Gastroesophageal sphincter (tissue), 4 donors: ENCODE data around the gene TTC3. TPM values are rescaled to one million over a fixed set of nuclear protein-coding genes. Genes with fewer than 3 reads are reported as not detected.

Experiments
- ATAC-seq: fragments of 150-250 bp; one replicate; pipeline ENCODE4 v1.9.1; 2016; ENCODE audit warnings: mild to moderate bottlenecking, moderate library complexity
- H3K27ac ChIP-seq, 4 donors: fragments of 200-600 bp; sonication (generic) in 3 of 4; 1 replicate in 3 of 4; 2 replicates in 1 of 4; pipeline ENCODE4 v1.5.1; 2016 to 2019
- H3K27me3 ChIP-seq: fragments of 200-600 bp; sonication (generic); one replicate; pipeline ENCODE4 v1.5.1; 2019
- H3K36me3 ChIP-seq, 2 donors: fragments of 200-600 bp; sonication (generic); one replicate each; pipeline ENCODE4 v1.5.1; 2019; ENCODE audit warnings: control low read depth in 1 of 2
- H3K4me1 ChIP-seq, 3 donors: fragments of 200-600 bp; sonication (generic); 1 replicate in 2 of 3; 2 replicates in 1 of 3; pipeline ENCODE4 v1.5.1; 2016 to 2019; ENCODE audit warnings: control low read depth in 2 of 3
- H3K4me3 ChIP-seq, 2 donors: fragments of 200-600 bp; sonication (generic); one replicate each; pipeline ENCODE4 v1.5.1; 2019; ENCODE audit warnings: mild to moderate bottlenecking in 1 of 2, moderate library complexity in 1 of 2
- H3K9me3 ChIP-seq, 3 donors: fragments of 200-600 bp; sonication (generic); one replicate each; pipeline ENCODE4 v1.5.1; 2017 to 2019; ENCODE audit warnings: control low read depth in 2 of 3
- EP300 ChIP-seq: sonication (generic); formaldehyde crosslinking; IDR thresholded peaks from one replicate; pipeline ENCODE4 v1.6.1; 2017; ENCODE audit warnings: antibody characterized with exemption, mild to moderate bottlenecking
- POLR2A ChIP-seq, 2 donors: fragments of 450-650 bp; IDR thresholded peaks; one replicate each; pipeline ENCODE4 v1.6.1; 2017; ENCODE audit warnings: antibody characterized with exemption in 2 of 2, mild to moderate bottlenecking in 2 of 2, moderate library complexity in 1 of 2
- POLR2AphosphoS5 ChIP-seq: sonication (generic); formaldehyde crosslinking; IDR thresholded peaks from one replicate; pipeline ENCODE4 v1.6.1; 2017; ENCODE audit warnings: antibody characterized with exemption
- WGBS, 2 donors: methylation state at CpG; one replicate each; pipeline ENCODE4 v1.1.5; 2018; ENCODE audit warnings: low coverage in 1 of 2; 5-methylcytosine and 5-hydroxymethylcytosine counted together
- total RNA-seq, 4 donors: library from RNA; depleted of rRNA; stranded (reverse); fragments of >200 nt; gene quantifications; one replicate each; pipeline ENCODE4 v1.1.0, GENCODE V29; 2016
- TF ChIP-seq, protein P1 (sequence below), 4 experiments: fragments of 200-600 bp in 2 of 4; fragments of 450-650 bp in 2 of 4; sonication (generic) in 1 of 4; IDR thresholded peaks; one replicate each; pipeline ENCODE4 v1.5.1; 2017 to 2019; ENCODE audit warnings: antibody characterized with exemption in 4 of 4, mild to moderate bottlenecking in 2 of 4, moderate library complexity in 2 of 4

TTC3 gene
- total RNA-seq, 4 donors from 2014 or later, result 85.1 to 157 (median 127) TPM

DNA sequence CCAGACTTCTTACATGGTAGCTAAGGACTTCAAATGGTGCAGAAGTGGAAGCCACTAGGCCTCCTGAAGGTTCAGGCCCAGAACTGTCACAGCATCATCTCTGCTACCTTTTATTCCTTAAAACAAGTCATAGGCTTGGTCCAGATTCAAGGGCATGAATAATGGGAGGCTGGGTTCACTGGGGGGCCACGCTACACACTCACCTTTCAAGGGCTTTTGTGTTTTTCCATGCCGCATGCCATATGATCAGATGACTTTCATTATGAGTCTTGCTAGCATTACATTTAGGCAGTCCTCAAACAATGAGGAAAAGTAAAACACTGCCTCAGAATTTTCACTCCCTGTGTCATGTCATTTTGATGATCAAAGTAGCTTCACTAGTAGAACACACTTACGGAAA lies 110.7 kb downstream of the TTC3 start:
- peaks cover 0 to 72% of the 10 kb centered on the region in 2 donors for H3K36me3 ChIP-seq
- H3K9me3 ChIP-seq, result no peaks in the 10 kb centered on the region

DNA sequence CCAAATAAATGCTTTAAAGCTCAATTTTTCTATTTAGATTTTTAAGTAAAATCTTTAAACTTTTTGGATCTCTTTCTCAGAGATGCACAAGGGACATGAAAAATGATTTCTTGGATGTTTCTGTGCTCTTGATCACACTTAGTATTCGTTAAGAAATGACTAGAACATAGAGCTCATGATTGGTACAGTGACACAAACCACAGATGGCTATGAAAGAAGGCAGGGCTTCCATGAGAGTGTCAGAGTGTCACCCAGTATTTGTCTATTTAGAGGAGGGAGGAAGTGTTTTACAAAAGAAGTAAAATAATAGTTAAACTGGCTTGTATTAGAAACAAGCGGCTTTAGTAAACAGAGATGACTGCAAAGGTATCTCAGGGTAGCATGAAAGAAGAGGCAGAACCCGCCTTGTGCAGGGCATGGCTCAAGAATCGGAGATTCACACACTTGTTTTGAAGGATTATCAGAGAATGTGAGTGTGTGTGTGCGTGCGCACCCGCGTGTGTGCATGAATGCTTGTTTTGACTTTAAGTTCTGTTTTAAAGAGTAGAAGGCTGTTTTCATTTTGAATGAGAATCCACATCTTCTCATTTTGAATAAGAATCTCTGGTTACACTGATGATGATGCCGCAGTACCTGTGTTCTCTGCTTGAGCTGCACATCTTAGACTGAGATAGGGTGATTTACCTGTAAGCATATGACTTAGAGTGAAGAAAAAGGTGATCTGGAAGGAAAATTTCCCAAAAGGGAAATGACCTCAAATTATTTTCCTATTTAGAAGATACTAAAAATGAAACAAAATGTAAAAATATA lies 111.9 kb downstream of the TTC3 start:
- no peak for ATAC-seq
- H3K36me3 ChIP-seq, result peaks cover 0 to 72% of the 10 kb centered on the region in 2 donors

More for the DNA sequence above, 110.7 kb downstream of the TTC3 start:
- WGBS, 2 donors, result 88 to 95% methylated on average over 3 of the region's 3 CpGs
- Histone ChIP-seq H3K4me3 (no peak overlapping the region), H3K4me1 (no peaks in the 10 kb centered on the region), H3K27ac (no peak overlapping the region), H3K27me3 (no peaks in the 10 kb centered on the region)
- ATAC-seq, result no peak
- TF ChIP-seq POLR2A (IDR thresholded peaks at IDR 0.05) (no peak), EP300 (no peak), POLR2AphosphoS5 (no peak)
- TF ChIP-seq, protein P1, sequence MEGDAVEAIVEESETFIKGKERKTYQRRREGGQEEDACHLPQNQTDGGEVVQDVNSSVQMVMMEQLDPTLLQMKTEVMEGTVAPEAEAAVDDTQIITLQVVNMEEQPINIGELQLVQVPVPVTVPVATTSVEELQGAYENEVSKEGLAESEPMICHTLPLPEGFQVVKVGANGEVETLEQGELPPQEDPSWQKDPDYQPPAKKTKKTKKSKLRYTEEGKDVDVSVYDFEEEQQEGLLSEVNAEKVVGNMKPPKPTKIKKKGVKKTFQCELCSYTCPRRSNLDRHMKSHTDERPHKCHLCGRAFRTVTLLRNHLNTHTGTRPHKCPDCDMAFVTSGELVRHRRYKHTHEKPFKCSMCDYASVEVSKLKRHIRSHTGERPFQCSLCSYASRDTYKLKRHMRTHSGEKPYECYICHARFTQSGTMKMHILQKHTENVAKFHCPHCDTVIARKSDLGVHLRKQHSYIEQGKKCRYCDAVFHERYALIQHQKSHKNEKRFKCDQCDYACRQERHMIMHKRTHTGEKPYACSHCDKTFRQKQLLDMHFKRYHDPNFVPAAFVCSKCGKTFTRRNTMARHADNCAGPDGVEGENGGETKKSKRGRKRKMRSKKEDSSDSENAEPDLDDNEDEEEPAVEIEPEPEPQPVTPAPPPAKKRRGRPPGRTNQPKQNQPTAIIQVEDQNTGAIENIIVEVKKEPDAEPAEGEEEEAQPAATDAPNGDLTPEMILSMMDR (IDR thresholded peaks at IDR 0.05), result no peak

DNA sequence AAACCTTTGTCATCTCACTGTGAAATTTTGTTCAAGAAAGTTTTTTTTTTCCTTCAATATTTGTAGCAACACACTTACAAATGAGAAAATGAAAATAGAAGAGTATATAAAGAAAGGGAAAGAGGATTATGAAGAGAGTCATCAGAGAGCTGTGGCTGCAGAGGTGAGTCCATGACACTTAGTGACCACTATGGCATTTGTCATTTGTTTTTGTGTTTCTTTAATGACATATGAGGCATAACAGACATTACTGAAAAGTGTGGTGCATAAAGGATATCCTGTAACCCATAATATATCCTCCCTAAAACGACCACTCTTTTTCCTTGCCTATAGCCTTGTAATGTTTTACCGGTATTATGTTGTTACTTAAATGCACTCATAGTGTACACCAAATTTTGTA lies 113.9 kb downstream of the TTC3 start:
- H3K9me3 ChIP-seq, result no peaks in the 10 kb centered on the region
- TF ChIP-seq, protein P1 (IDR thresholded peaks at IDR 0.05), result no peak
- no peak for TF ChIP-seq EP300
- TF ChIP-seq POLR2A (IDR thresholded peaks at IDR 0.05), result no peak
- TF ChIP-seq POLR2AphosphoS5, result no peak
- H3K27ac ChIP-seq, result no peak overlapping the region
- no peak overlapping the region for H3K4me3 ChIP-seq
- WGBS, 2 donors, result 75 to 77% methylated on average over 2 of the region's 2 CpGs
- ATAC-seq, result no peak
- H3K27me3 ChIP-seq, result no peaks in the 10 kb centered on the region
- no peaks in the 10 kb centered on the region for H3K4me1 ChIP-seq
- H3K36me3 ChIP-seq, result peaks cover 0 to 82% of the 10 kb centered on the region in 2 donors

More for the DNA sequence above, 111.9 kb downstream of the TTC3 start:
- Histone ChIP-seq H3K9me3 (no peaks in the 10 kb centered on the region), H3K27me3 (no peaks in the 10 kb centered on the region), H3K4me3 (no peak overlapping the region), H3K4me1 (no peaks in the 10 kb centered on the region), H3K27ac (no peak overlapping the region)
- TF ChIP-seq POLR2AphosphoS5 (no peak), POLR2A (IDR thresholded peaks at IDR 0.05) (no peak), EP300 (no peak)
- TF ChIP-seq, protein P1 (IDR thresholded peaks at IDR 0.05), result no peak
- 85 to 91% methylated on average over 9 of the region's 9 CpGs for WGBS, 2 donors

DNA sequence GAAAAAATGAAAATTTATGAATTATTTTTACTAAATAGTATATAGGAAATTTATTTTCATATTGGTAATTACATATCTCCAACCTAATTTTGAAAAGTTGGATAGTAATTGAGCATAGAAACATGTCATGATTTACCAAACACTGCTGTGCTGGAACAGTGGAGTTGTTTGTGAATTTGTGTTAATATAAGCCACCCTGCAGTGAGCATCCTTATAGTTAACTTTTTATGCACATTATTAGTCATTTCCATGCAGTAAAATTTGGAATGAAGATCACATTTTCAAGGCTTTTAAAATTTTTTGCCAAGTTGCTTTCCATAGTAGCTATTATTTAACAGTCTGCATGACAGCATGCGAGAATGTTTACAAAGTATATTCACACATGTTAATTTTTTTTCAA lies 115.8 kb downstream of the TTC3 start:
- H3K9me3 ChIP-seq, result no peaks in the 10 kb centered on the region
- TF ChIP-seq, protein P1 (IDR thresholded peaks at IDR 0.05), result no peak
- TF ChIP-seq POLR2AphosphoS5 (no peak), POLR2A (IDR thresholded peaks at IDR 0.05) (no peak), EP300 (no peak)
- WGBS, 2 donors, result 100% methylated on average over 1 of the region's 1 CpG
- peaks cover 0 to 90% of the 10 kb centered on the region in 2 donors for H3K36me3 ChIP-seq
- H3K4me3 ChIP-seq, result no peak overlapping the region
- no peak overlapping the region for H3K27ac ChIP-seq
- H3K27me3 ChIP-seq, result no peaks in the 10 kb centered on the region
- no peaks in the 10 kb centered on the region for H3K4me1 ChIP-seq
- no peak for ATAC-seq

DNA sequence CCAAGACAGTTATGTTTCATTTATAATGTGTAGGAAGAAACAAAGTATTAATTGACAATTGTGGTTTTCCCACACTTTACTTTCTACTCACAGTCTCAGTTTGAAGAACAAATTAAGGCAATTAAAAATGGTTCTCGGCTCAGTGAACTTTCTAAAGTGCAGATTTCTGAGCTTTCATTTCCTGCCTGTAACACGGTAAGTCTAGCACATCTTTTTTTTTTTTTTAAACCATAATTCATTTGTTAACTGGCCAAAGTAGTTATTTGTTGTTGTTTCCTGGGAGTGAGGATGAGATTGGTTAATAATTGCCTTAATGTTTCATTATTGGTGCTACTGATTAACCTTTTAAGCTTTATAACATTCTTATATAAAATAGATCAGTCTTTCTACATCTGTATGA lies 119.0 kb downstream of the TTC3 start:
- TF ChIP-seq POLR2A (IDR thresholded peaks at IDR 0.05) (no peak), EP300 (no peak), POLR2AphosphoS5 (no peak)
- TF ChIP-seq, protein P1 (IDR thresholded peaks at IDR 0.05), result no peak
- no peaks in the 10 kb centered on the region for H3K4me1 ChIP-seq

More for the DNA sequence above, 119.0 kb downstream of the TTC3 start:
- WGBS, 2 donors, result 72 to 74% methylated on average over 2 of the region's 2 CpGs
- no peaks in the 10 kb centered on the region for H3K27me3 ChIP-seq
- H3K9me3 ChIP-seq, result no peaks in the 10 kb centered on the region
- H3K4me3 ChIP-seq, result no peak overlapping the region
- ATAC-seq, result no peak
- no peak overlapping the region for H3K27ac ChIP-seq
- H3K36me3 ChIP-seq, result peaks cover 0 to 100% of the 10 kb centered on the region in 2 donors
